ENCODE results near the gene ATP2B2.

The ATP2B2 gene

DNA sequence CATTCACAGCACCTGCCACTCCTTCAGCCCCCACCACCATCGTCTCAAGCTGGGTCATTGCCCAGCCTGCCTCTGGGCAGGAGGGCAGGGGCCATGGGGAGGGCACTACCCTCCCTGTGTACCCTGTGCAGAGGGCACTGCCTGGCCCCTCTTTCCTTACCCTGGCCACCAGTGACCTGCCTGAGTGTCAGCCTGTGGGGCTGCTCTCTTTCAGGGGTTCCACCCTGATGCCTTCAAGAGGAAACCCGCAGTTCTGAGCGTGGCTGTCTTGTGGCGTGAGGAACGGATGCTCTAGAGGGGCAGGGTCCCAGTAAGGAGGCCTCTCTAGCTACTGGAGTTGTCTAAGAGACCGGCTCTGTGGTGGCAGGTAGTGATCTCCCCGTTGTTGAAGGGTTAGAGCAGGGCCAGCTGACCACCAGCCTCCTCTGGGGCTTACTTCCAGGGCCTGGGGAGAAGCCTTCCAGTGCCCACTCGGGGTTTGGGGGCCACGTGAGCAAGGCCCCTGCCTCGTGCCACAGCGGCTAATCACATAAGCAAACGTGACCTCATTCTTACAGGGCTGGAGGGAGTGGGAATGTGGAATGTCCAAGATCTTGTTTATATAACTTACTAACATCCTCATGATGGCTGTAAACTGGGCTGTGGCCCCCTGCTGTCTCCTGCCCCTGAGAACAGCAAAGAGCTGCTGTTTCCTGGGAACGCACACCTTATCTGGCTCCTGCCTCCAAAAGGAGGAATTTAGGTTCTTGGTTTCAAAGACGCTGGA lies 153.1 kb downstream of the ATP2B2 start:
- Histone ChIP-seq H3K4me3 (ENCODE audit: low read length in 2 of 2) (no peak overlapping the region), H3K9ac (ENCODE audit: low read length in 2 of 2) (no peak overlapping the region), H3K27me3 (ENCODE audit: control insufficient read depth in 1 of 2, insufficient read depth in 2 of 2, low read length in 2 of 2) (peaks cover 0 to 6% of the 10 kb centered on the region in 2 donors), H3K27ac (ENCODE audit: low read length) (no peak overlapping the region), H3K4me1 (ENCODE audit: control insufficient read depth, insufficient read depth, low read length) (no peaks in the 10 kb centered on the region), H3K9me3 (ENCODE audit: control insufficient read depth in 2 of 2, low read length in 2 of 2) (no peaks in the 10 kb centered on the region), H3K36me3 (ENCODE audit: control insufficient read depth in 2 of 2, insufficient read depth in 2 of 2, low read length in 2 of 2) (no peaks in the 10 kb centered on the region)

DNA sequence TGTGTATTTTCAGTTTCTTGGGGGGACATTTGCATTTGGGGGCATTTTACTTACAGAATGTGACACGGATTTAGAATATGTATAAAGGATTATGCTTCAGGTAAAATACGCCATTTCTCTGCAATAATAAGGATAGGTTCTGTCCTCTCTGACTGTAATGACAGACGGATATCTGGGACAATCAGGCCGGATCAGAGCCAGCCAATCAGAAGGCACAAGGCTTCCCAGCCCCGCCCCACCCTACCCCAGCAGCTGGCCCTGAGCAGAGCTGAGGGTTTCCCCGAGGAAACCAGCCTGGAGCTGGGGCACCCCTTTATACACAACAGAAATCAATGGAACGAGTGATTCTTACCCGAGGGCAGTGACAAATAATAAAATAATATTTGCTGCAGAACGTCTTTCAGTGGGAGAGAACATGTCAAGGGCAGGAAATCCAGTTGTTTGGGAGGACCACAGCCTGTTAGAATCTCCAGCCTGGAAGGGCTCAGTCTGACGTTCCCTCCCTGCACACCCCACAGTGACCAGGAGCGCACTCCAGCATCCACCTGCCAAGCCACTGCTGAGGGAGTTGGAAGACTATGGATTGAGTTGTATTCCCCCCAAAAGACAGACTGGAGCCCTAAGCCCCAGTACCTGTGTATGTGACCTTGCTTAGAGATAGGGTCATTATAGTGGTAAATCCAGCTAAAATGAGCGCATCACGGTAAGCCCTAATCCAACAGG lies 154.2 kb downstream of the ATP2B2 start:
- Histone ChIP-seq H3K36me3 (ENCODE audit: control insufficient read depth in 2 of 2, insufficient read depth in 2 of 2, low read length in 2 of 2) (no peaks in the 10 kb centered on the region), H3K4me1 (ENCODE audit: control insufficient read depth, insufficient read depth, low read length) (no peaks in the 10 kb centered on the region), H3K27ac (ENCODE audit: low read length) (no peak overlapping the region), H3K4me3 (ENCODE audit: low read length in 2 of 2) (no peak overlapping the region), H3K27me3 (ENCODE audit: control insufficient read depth in 1 of 2, insufficient read depth in 2 of 2, low read length in 2 of 2) (peaks cover 0 to 6% of the 10 kb centered on the region in 2 donors), H3K9me3 (ENCODE audit: control insufficient read depth in 2 of 2, low read length in 2 of 2) (no peaks in the 10 kb centered on the region), H3K9ac (ENCODE audit: low read length in 2 of 2) (no peak overlapping the region)

DNA sequence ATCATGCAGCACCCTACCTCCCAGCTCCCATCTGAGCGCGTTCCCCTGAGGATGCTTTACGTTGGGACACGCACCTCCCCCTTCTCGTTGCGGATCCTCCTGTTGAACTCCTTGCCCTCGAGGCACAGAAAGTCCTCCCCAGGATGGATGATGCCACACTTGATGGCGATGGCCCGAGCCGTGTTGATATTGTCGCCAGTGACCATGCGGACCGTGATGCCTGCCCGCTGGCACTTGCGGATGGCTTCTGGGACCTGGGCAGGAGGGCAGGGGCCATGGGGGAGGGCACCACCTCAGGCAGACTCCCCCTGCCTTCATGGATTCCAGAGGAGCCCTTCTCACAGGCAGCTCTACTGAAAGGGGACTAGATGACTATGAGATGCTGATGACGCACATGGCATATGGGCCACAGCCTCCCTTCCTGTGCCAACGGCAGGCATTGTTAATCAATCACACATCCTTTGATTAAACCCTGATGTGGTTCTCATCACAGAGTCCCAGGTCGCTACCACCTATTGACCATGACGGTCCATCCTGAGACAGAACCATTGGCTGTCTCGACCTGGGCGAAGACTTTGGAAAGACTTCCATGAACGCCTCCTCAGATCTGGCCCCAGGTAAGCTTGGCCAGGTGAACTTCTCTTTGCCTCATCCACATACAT lies 154.9 kb downstream of the ATP2B2 start:
- Histone ChIP-seq H3K4me3 (ENCODE audit: low read length in 2 of 2) (no peak overlapping the region), H3K9ac (ENCODE audit: low read length in 2 of 2) (no peak overlapping the region), H3K27me3 (ENCODE audit: control insufficient read depth in 1 of 2, insufficient read depth in 2 of 2, low read length in 2 of 2) (peaks cover 0 to 6% of the 10 kb centered on the region in 2 donors), H3K9me3 (ENCODE audit: control insufficient read depth in 2 of 2, low read length in 2 of 2) (no peaks in the 10 kb centered on the region), H3K36me3 (ENCODE audit: control insufficient read depth in 2 of 2, insufficient read depth in 2 of 2, low read length in 2 of 2) (no peaks in the 10 kb centered on the region), H3K27ac (ENCODE audit: low read length) (no peak overlapping the region), H3K4me1 (ENCODE audit: control insufficient read depth, insufficient read depth, low read length) (no peaks in the 10 kb centered on the region)

DNA sequence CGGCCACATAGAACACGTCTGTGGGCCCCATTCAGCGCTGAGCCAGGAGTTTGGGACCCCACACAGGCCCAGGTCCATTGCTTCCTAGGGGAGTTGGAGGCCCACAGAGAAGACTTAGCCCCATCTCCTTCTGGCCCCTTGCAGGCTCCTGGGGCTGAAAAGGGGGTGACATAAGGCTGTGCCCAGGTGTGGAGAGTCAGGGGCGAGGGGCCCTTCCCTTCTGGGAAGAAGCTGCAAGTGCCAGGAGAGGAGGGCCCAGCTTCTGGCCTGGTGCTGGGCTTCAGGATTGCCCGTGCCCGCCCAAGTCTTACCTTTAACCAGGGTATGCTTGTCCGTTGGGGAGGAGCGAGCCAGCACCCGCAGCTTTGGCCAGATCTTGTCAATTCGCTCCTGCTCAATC lies 155.6 kb downstream of the ATP2B2 start:
- Histone ChIP-seq H3K4me1 (ENCODE audit: control insufficient read depth, insufficient read depth, low read length) (no peaks in the 10 kb centered on the region), H3K27me3 (ENCODE audit: control insufficient read depth in 1 of 2, insufficient read depth in 2 of 2, low read length in 2 of 2) (peaks cover 0 to 6% of the 10 kb centered on the region in 2 donors), H3K27ac (ENCODE audit: low read length) (no peak overlapping the region), H3K9ac (ENCODE audit: low read length in 2 of 2) (no peak overlapping the region), H3K4me3 (ENCODE audit: low read length in 2 of 2) (no peak overlapping the region), H3K9me3 (ENCODE audit: control insufficient read depth in 2 of 2, low read length in 2 of 2) (no peaks in the 10 kb centered on the region), H3K36me3 (ENCODE audit: control insufficient read depth in 2 of 2, insufficient read depth in 2 of 2, low read length in 2 of 2) (no peaks in the 10 kb centered on the region)

- no peaks in the 10 kb centered on the region for H3K9me3 ChIP-seq (ENCODE audit: control insufficient read depth in 2 of 2, low read length in 2 of 2)
- H3K4me1 ChIP-seq (ENCODE audit: control insufficient read depth, insufficient read depth, low read length), result no peaks in the 10 kb centered on the region
- H3K9ac ChIP-seq (ENCODE audit: low read length in 2 of 2), result no peak overlapping the region
- no peaks in the 10 kb centered on the region for H3K36me3 ChIP-seq (ENCODE audit: control insufficient read depth in 2 of 2, insufficient read depth in 2 of 2, low read length in 2 of 2)
- no peak overlapping the region for H3K4me3 ChIP-seq (ENCODE audit: low read length in 2 of 2)
- peaks cover 0 to 4% of the 10 kb centered on the region in 2 donors for H3K27me3 ChIP-seq (ENCODE audit: control insufficient read depth in 1 of 2, insufficient read depth in 2 of 2, low read length in 2 of 2)
- H3K27ac ChIP-seq (ENCODE audit: low read length), result no peak overlapping the region
Observed at GRCh38 chr3:10348404-10348721, 157.0 kb downstream of the ATP2B2 start.

- H3K36me3 ChIP-seq (ENCODE audit: control insufficient read depth in 2 of 2, insufficient read depth in 2 of 2, low read length in 2 of 2), result no peaks in the 10 kb centered on the region
- peaks cover 0 to 2% of the 10 kb centered on the region in 2 donors for H3K27me3 ChIP-seq (ENCODE audit: control insufficient read depth in 1 of 2, insufficient read depth in 2 of 2, low read length in 2 of 2)
- no peaks in the 10 kb centered on the region for H3K4me1 ChIP-seq (ENCODE audit: control insufficient read depth, insufficient read depth, low read length)
- H3K9ac ChIP-seq (ENCODE audit: low read length in 2 of 2), result no peak overlapping the region
- H3K9me3 ChIP-seq (ENCODE audit: control insufficient read depth in 2 of 2, low read length in 2 of 2), result no peaks in the 10 kb centered on the region
- H3K4me3 ChIP-seq (ENCODE audit: low read length in 2 of 2), result no peak overlapping the region
- H3K27ac ChIP-seq (ENCODE audit: low read length), result no peak overlapping the region
Observed at GRCh38 chr3:10347648-10348403, 157.6 kb downstream of the ATP2B2 start.

GRCh38 chr3:10345911-10346310 lies 159.5 kb downstream of the ATP2B2 start:
- Histone ChIP-seq H3K9me3 (ENCODE audit: control insufficient read depth in 2 of 2, low read length in 2 of 2) (no peaks in the 10 kb centered on the region), H3K27ac (ENCODE audit: low read length) (no peak overlapping the region), H3K4me3 (ENCODE audit: low read length in 2 of 2) (no peak overlapping the region), H3K9ac (ENCODE audit: low read length in 2 of 2) (no peak overlapping the region), H3K4me1 (ENCODE audit: control insufficient read depth, insufficient read depth, low read length) (no peaks in the 10 kb centered on the region), H3K27me3 (ENCODE audit: control insufficient read depth in 1 of 2, insufficient read depth in 2 of 2, low read length in 2 of 2) (peaks cover 0 to 2% of the 10 kb centered on the region in 2 donors), H3K36me3 (ENCODE audit: control insufficient read depth in 2 of 2, insufficient read depth in 2 of 2, low read length in 2 of 2) (no peaks in the 10 kb centered on the region)

GRCh38 chr3:10344944-10345575 lies 160.3 kb downstream of the ATP2B2 start:
- Histone ChIP-seq H3K4me3 (ENCODE audit: low read length in 2 of 2) (no peak overlapping the region), H3K9me3 (ENCODE audit: control insufficient read depth in 2 of 2, low read length in 2 of 2) (no peaks in the 10 kb centered on the region), H3K36me3 (ENCODE audit: control insufficient read depth in 2 of 2, insufficient read depth in 2 of 2, low read length in 2 of 2) (no peaks in the 10 kb centered on the region), H3K27ac (ENCODE audit: low read length) (no peak overlapping the region), H3K9ac (ENCODE audit: low read length in 2 of 2) (no peak overlapping the region), H3K27me3 (ENCODE audit: control insufficient read depth in 1 of 2, insufficient read depth in 2 of 2, low read length in 2 of 2) (no peaks in the 10 kb centered on the region), H3K4me1 (ENCODE audit: control insufficient read depth, insufficient read depth, low read length) (no peaks in the 10 kb centered on the region)

DNA sequence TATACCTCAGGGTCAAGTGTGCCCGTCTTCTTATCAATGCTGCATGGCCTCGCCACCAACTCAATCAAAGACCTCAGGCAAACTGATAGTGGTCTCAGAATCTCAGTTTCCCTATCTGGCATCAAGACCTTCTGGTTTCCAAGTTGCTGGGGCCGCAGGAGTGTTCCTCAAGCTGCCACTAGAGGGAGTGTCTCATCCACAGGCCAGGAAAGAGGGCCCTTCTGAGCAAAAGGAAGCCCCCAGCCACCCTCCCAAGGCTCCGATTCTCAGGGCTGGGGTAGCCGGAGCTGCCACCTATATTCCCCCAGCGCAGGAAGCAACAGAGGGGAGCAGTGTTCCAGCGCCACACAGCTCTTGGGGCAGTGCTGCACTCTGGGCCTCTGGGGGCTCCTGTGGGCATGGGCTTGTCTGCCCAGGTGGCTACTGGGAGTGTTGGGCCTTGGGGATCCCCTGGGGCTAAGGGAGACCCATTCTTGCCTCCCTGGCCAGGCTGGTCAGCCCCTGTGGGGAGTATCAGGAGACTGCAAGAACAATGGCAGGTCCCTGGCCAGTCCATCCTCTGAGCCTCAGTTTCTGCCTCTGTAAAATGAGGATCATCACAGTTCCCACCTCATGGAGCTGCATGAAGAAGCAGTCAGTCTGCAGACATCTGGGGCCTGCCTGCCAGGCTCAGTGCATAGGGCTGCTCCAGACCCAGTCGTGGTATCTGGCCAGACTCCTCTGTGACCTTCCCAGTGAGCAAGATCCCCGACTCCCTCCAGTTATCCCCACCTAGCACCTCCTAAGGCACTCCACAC lies 161.0 kb downstream of the ATP2B2 start:
- no peaks in the 10 kb centered on the region for H3K36me3 ChIP-seq (ENCODE audit: control insufficient read depth in 2 of 2, insufficient read depth in 2 of 2, low read length in 2 of 2)
- H3K27me3 ChIP-seq (ENCODE audit: control insufficient read depth in 1 of 2, insufficient read depth in 2 of 2, low read length in 2 of 2), result no peaks in the 10 kb centered on the region
- H3K4me1 ChIP-seq (ENCODE audit: control insufficient read depth, insufficient read depth, low read length), result no peaks in the 10 kb centered on the region
- H3K4me3 ChIP-seq (ENCODE audit: low read length in 2 of 2), result no peak overlapping the region
- no peak overlapping the region for H3K27ac ChIP-seq (ENCODE audit: low read length)
- H3K9me3 ChIP-seq (ENCODE audit: control insufficient read depth in 2 of 2, low read length in 2 of 2), result no peaks in the 10 kb centered on the region
- H3K9ac ChIP-seq (ENCODE audit: low read length in 2 of 2), result no peak overlapping the region
